Measurements from ENCODE around the gene SEPTIN1. TPM values are rescaled to one million over a fixed set of nuclear protein-coding genes. Genes with fewer than 3 reads are reported as not detected.

The SEPTIN1 gene
- total and polyA plus RNA-seq, 9 donors: 0.46 to 8.2 (median 3.3) TPM

- intact Hi-C loops (cut with DNase I): loop anchor here in 2 of 4 donors (5.0 to 10.0 kb wide), 3 partner anchors 40 to 342 kb away; partner anchors contain the start of gene ALDOA (in 1 of the 2)
- peak within 1 kb of the TSS; percentile 40 to 81 for H3K27ac ChIP-seq
- DNase-seq: peak; percentile 93 to 98 (median 95)
- no peaks in the 10 kb centered on the region for H3K9me3 ChIP-seq
- peaks cover 9% of the 10 kb centered on the region for H3K4me1 ChIP-seq (ENCODE audit: insufficient read depth)
- peak within 1 kb of the TSS; percentile 61 for H3K4me3 ChIP-seq
- no peaks in the 10 kb centered on the region for H3K36me3 ChIP-seq
- H3K27me3 ChIP-seq: no peaks in the 10 kb centered on the region
- TF ChIP-seq EP300 (IDR thresholded peaks at IDR 0.05) (no peak), POLR2A (IDR thresholded peaks at IDR 0.05) (peak; percentile 80), CTCF (IDR thresholded peaks at IDR 0.05) (peak in 2 of 3 donors; percentile 13 to 19)
- WGBS, 3 donors: 0% methylated on average over 32 to 65 of the region's 65 CpGs
Observed at GRCh38 chr16:30407102-30407803, 24.9 kb upstream of the SEPTIN1 start, which contains the start of gene ZNF771. TSS of gene ZNF771 (plus strand) at chr16:30407606. CDS start at chr16:30408054, 448 bp downstream.

GRCh38 chr16:30406795-30407101, 24.4 kb upstream of the SEPTIN1 start:
- Histone ChIP-seq H3K27me3 (no peaks in the 10 kb centered on the region), H3K27ac (peak overlapping the region; percentile 40 to 81), H3K4me1 (ENCODE audit: insufficient read depth) (peaks cover 9% of the 10 kb centered on the region), H3K9me3 (no peaks in the 10 kb centered on the region), H3K4me3 (peak overlapping the region; percentile 61), H3K36me3 (no peaks in the 10 kb centered on the region)
- intact Hi-C loops (cut with DNase I): loop anchor here in 2 of 4 donors (5.0 to 10.0 kb wide), 3 partner anchors 39 to 342 kb away; partner anchors contain the start of gene ALDOA (in 1 of the 2)
- TF ChIP-seq CTCF (IDR thresholded peaks at IDR 0.05): no peak
- TF ChIP-seq EP300 (IDR thresholded peaks at IDR 0.05): no peak
- TF ChIP-seq POLR2A (IDR thresholded peaks at IDR 0.05): no peak
- no peak for DNase-seq
- WGBS, 3 donors: 9 to 16% (median 13%) methylated on average over 14 of the region's 14 CpGs

- no peak for TF ChIP-seq EP300 (IDR thresholded peaks at IDR 0.05)
- no peak for TF ChIP-seq CTCF (IDR thresholded peaks at IDR 0.05)
- TF ChIP-seq POLR2A (IDR thresholded peaks at IDR 0.05): no peak
- WGBS, 3 donors: 77 to 83% (median 77%) methylated on average over 8 of the region's 8 CpGs
- no peak overlapping the region for H3K27ac ChIP-seq
- no peak for DNase-seq
- H3K4me3 ChIP-seq: no peak overlapping the region
- intact Hi-C loops (cut with DNase I): loop anchor here in 1 of 4 donors (10.0 kb wide), 1 partner anchor 337 kb away; the partner anchor contains the start of gene ALDOA
- H3K36me3 ChIP-seq: no peaks in the 10 kb centered on the region
- no peaks in the 10 kb centered on the region for H3K9me3 ChIP-seq
- H3K4me1 ChIP-seq (ENCODE audit: insufficient read depth): no peaks in the 10 kb centered on the region
- H3K27me3 ChIP-seq: no peaks in the 10 kb centered on the region
Observed at GRCh38 chr16:30401768-30402425, 19.5 kb upstream of the SEPTIN1 start.

DNA sequence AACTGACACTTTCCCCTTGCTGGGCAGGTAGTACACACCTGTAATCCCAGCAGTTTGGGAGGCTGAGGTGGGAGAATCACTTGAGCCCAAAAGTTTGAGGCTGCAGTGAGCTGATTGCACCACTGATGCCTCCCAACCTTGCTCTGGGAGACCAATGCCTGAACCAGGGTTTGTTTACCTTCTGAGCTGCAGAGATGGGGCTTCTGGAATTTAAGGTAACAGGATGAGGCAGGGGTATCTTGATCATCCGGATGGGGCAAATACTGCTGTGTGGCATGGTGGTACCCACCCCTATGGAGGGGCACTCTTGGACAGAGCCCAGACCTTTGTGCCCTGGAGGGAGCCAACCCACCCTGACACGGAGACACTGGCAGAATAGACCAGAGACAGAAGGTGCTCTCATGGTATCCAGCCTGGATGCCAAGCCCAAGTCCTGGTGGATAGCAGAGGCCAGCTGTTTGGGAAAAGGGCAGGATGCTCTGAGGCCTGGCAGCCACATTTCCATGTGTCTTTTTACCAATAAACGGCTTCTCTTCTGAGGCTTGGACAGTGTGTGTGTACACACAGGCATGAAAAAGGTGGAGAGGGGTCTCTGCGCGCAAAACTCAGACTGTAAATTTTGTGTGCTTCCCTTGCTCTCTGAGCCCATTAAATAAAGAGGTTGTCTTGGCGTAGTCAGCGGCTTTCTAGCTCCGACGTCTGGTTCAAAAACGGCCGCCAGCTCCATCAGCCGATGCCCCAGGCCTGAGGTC, 17.2 kb upstream of the SEPTIN1 start:
- no peak for TF ChIP-seq EP300 (IDR thresholded peaks at IDR 0.05)
- no peak for TF ChIP-seq POLR2A (IDR thresholded peaks at IDR 0.05)
- TF ChIP-seq CTCF (IDR thresholded peaks at IDR 0.05): no peak
- 3 to 6% (median 4%) methylated on average over 11 to 12 of the region's 12 CpGs for WGBS, 3 donors
- Histone ChIP-seq H3K36me3 (no peaks in the 10 kb centered on the region), H3K9me3 (no peaks in the 10 kb centered on the region), H3K27me3 (no peaks in the 10 kb centered on the region), H3K4me3 (peak overlapping the region; percentile 46), H3K27ac (peak overlapping the region; percentile 62 to 85), H3K4me1 (ENCODE audit: insufficient read depth) (peaks cover under 1% of the 10 kb centered on the region)
- intact Hi-C loops (cut with DNase I): loop anchor here in 1 of 4 donors (10.0 kb wide), 2 partner anchors 305 to 335 kb away; partner anchors contain the start of genes ALDOA, TBX6 and YPEL3
- no peak for DNase-seq
